ENCODE measurements around the gene OR6B2.

GRCh38 chr2:239991689-239992314 lies 38.4 kb downstream of the OR6B2 start:
- TF ChIP-seq, protein P1, sequence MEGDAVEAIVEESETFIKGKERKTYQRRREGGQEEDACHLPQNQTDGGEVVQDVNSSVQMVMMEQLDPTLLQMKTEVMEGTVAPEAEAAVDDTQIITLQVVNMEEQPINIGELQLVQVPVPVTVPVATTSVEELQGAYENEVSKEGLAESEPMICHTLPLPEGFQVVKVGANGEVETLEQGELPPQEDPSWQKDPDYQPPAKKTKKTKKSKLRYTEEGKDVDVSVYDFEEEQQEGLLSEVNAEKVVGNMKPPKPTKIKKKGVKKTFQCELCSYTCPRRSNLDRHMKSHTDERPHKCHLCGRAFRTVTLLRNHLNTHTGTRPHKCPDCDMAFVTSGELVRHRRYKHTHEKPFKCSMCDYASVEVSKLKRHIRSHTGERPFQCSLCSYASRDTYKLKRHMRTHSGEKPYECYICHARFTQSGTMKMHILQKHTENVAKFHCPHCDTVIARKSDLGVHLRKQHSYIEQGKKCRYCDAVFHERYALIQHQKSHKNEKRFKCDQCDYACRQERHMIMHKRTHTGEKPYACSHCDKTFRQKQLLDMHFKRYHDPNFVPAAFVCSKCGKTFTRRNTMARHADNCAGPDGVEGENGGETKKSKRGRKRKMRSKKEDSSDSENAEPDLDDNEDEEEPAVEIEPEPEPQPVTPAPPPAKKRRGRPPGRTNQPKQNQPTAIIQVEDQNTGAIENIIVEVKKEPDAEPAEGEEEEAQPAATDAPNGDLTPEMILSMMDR (IDR thresholded peaks at IDR 0.05; ENCODE audit: low read depth, low read length, missing input control), result peak; percentile 73
- no peak for TF ChIP-seq MAX (IDR thresholded peaks at IDR 0.05)
- TF ChIP-seq, protein P2, sequence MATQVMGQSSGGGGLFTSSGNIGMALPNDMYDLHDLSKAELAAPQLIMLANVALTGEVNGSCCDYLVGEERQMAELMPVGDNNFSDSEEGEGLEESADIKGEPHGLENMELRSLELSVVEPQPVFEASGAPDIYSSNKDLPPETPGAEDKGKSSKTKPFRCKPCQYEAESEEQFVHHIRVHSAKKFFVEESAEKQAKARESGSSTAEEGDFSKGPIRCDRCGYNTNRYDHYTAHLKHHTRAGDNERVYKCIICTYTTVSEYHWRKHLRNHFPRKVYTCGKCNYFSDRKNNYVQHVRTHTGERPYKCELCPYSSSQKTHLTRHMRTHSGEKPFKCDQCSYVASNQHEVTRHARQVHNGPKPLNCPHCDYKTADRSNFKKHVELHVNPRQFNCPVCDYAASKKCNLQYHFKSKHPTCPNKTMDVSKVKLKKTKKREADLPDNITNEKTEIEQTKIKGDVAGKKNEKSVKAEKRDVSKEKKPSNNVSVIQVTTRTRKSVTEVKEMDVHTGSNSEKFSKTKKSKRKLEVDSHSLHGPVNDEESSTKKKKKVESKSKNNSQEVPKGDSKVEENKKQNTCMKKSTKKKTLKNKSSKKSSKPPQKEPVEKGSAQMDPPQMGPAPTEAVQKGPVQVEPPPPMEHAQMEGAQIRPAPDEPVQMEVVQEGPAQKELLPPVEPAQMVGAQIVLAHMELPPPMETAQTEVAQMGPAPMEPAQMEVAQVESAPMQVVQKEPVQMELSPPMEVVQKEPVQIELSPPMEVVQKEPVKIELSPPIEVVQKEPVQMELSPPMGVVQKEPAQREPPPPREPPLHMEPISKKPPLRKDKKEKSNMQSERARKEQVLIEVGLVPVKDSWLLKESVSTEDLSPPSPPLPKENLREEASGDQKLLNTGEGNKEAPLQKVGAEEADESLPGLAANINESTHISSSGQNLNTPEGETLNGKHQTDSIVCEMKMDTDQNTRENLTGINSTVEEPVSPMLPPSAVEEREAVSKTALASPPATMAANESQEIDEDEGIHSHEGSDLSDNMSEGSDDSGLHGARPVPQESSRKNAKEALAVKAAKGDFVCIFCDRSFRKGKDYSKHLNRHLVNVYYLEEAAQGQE (IDR thresholded peaks at IDR 0.05), result no peak
- peak; percentile 77 to 84 for TF ChIP-seq RAD21 (IDR thresholded peaks at IDR 0.05)
- TF ChIP-seq JUND (IDR thresholded peaks at IDR 0.05), result no peak
- no peak for TF ChIP-seq SP1 (IDR thresholded peaks at IDR 0.05)
- no peak for TF ChIP-seq EGR1 (IDR thresholded peaks at IDR 0.05; ENCODE audit: low read depth in 2 of 2)
- TF ChIP-seq FOXA1 (IDR thresholded peaks at IDR 0.05), result no peak

All from liver (tissue), 3 donors.